H1 (cell line): ENCODE data around the gene PLPP2. TPM values are rescaled to one million over a fixed set of nuclear protein-coding genes. Genes with fewer than 3 reads are reported as not detected.

Experiments used
- CTCF ChIA-PET: fragments of 300-600 bp; sonication (Branson Sonifier 250); formaldehyde crosslinking; loops from one replicate; lab custom pipeline; 2021; ENCODE audit not compliant: partially characterized antibody; lab: Charles Lee
- POLR2A ChIA-PET: fragments of 300-600 bp; sonication (Branson Sonifier 250); formaldehyde crosslinking; loops from one replicate; lab custom pipeline; 2021; ENCODE audit warnings: inconsistent platforms; ENCODE audit not compliant: partially characterized antibody; lab: Charles Lee
- DNase-seq, 2 experiments: peaks; one replicate each; pipeline versions ENCODE4 v3.0.0 to v3.0.0-alpha.2; 2010 to 2022; ENCODE audit warnings: low spot score in 2 of 2, low read depth in 1 of 2, mixed read lengths in 1 of 2
- FAIRE-seq: peaks from 2 replicates; lab custom pipeline; 2011; peaks lifted over from hg19 to GRCh38; lab: Jason Lieb, UNC
- H2AFZ ChIP-seq: 2 replicates; pipeline ENCODE4 v1.8.1; 2012; ENCODE audit warnings: low read length, inconsistent platforms
- H2AK5ac ChIP-seq: 2 replicates; pipeline ENCODE4 v1.6.1; 2013; ENCODE audit warnings: low read depth, low read length
- H2BK120ac ChIP-seq: replicated peaks from 2 replicates; pipeline ENCODE3; 2013; ENCODE audit warnings: low read depth, low read length, inconsistent platforms
- H2BK12ac ChIP-seq: 2 replicates; pipeline ENCODE4 v1.6.1; 2013; ENCODE audit warnings: low read depth, low read length
- H2BK15ac ChIP-seq: 2 replicates; pipeline ENCODE4 v1.6.1; 2013; ENCODE audit warnings: low read length
- H2BK20ac ChIP-seq: 2 replicates; pipeline ENCODE4 v1.6.1; 2013; ENCODE audit warnings: low read length
- H2BK5ac ChIP-seq: 2 replicates; pipeline ENCODE4 v1.6.1; 2013; ENCODE audit warnings: low read depth, low read length
- H3K14ac ChIP-seq: 2 replicates; pipeline ENCODE4 v1.6.1; 2013; ENCODE audit warnings: inconsistent platforms; ENCODE audit not compliant: insufficient read length
- H3K18ac ChIP-seq: 2 replicates; pipeline ENCODE4 v1.6.1; 2013; ENCODE audit warnings: low read length; ENCODE audit errors: extremely low read depth
- H3K23ac ChIP-seq: 2 replicates; pipeline ENCODE4 v1.6.1; 2013; ENCODE audit warnings: inconsistent platforms; ENCODE audit not compliant: insufficient read length
- H3K23me2 ChIP-seq: 2 replicates; pipeline ENCODE4 v1.6.1; 2013; ENCODE audit warnings: low read depth, low read length
- H3K27ac ChIP-seq: 2 replicates; pipeline ENCODE4 v1.6.1; 2011; ENCODE audit warnings: low read depth, low read length, inconsistent platforms
- H3K27me3 ChIP-seq, 4 experiments: replicated peaks in 1 of 4; 1 replicate in 1 of 4; 2 replicates in 3 of 4; pipeline versions ENCODE4 v1.6.1 to v1.8.1; 2011 to 2013; ENCODE audit warnings: low read length in 3 of 4, mild to moderate bottlenecking in 3 of 4, inconsistent platforms in 2 of 4, mixed read lengths in 2 of 4, moderate library complexity in 1 of 4; ENCODE audit not compliant: control insufficient read depth in 3 of 4, insufficient read depth in 3 of 4; ENCODE audit errors: extremely low read depth in 1 of 4
- H3K36me3 ChIP-seq, 4 experiments: 2 replicates each; pipeline versions ENCODE4 v1.6.1 to v1.8.1; 2011 to 2013; ENCODE audit warnings: mild to moderate bottlenecking in 4 of 4, low read length in 3 of 4, moderate library complexity in 2 of 4, control low read depth in 1 of 4, inconsistent platforms in 1 of 4; ENCODE audit not compliant: insufficient read depth in 4 of 4, control insufficient read depth in 2 of 4
- H3K4ac ChIP-seq: replicated peaks from 2 replicates; pipeline ENCODE3; 2013; ENCODE audit warnings: low read length, low read depth, mixed read lengths, inconsistent platforms; ENCODE audit not compliant: insufficient read length
- H3K4me1 ChIP-seq, 4 experiments: replicated peaks in 1 of 4; 1 replicate in 1 of 4; 2 replicates in 3 of 4; pipeline versions ENCODE4 v1.6.1 to v1.8.1; 2011 to 2013; ENCODE audit warnings: low read length in 3 of 4, inconsistent platforms in 2 of 4, mixed read lengths in 1 of 4; ENCODE audit not compliant: insufficient read depth in 4 of 4, control insufficient read depth in 3 of 4
- H3K4me2 ChIP-seq, 2 experiments: 2 replicates each; pipeline versions ENCODE4 v1.6.1 to v1.8.1; 2011 to 2013; ENCODE audit warnings: low read depth in 2 of 2, low read length in 2 of 2, control low read depth in 1 of 2, inconsistent platforms in 1 of 2, mild to moderate bottlenecking in 1 of 2; ENCODE audit not compliant: insufficient read depth in 1 of 2
- H3K4me3 ChIP-seq, 4 experiments: fragments of 200-600, 300-600 bp in 1 of 4; sonication (generic), shearing (Covaris generic), sonication (Bioruptor Twin) in 1 of 4; 2 replicates each; pipeline versions ENCODE4 v1.5.1 to v1.8.1; 2011 to 2016; ENCODE audit warnings: low read length in 4 of 4, low read depth in 3 of 4, control low read depth in 2 of 4, inconsistent platforms in 2 of 4, mild to moderate bottlenecking in 2 of 4, mixed read lengths in 1 of 4, moderate library complexity in 1 of 4; ENCODE audit not compliant: insufficient read depth in 2 of 4; ENCODE audit errors: extremely low read depth in 1 of 4
- H3K56ac ChIP-seq: replicated peaks from 2 replicates; pipeline ENCODE3; 2013; ENCODE audit warnings: low read depth, mild to moderate bottlenecking, mixed read lengths, low read length, inconsistent platforms; ENCODE audit not compliant: insufficient read length
- H3K79me1 ChIP-seq: 2 replicates; pipeline ENCODE4 v1.6.1; 2013; ENCODE audit warnings: low read depth, low read length, control low read depth
- H3K79me2 ChIP-seq, 2 experiments: 2 replicates each; pipeline versions ENCODE4 v1.6.1 to v1.8.1; 2012 to 2013; ENCODE audit warnings: low read length in 2 of 2, mild to moderate bottlenecking in 2 of 2, inconsistent platforms in 1 of 2; ENCODE audit not compliant: insufficient read depth in 2 of 2, control insufficient read depth in 1 of 2
- H3K9ac ChIP-seq, 4 experiments: replicated peaks in 1 of 4; 1 replicate in 1 of 4; 2 replicates in 3 of 4; pipeline versions ENCODE4 v1.6.1 to v1.8.1; 2011 to 2013; ENCODE audit warnings: low read depth in 3 of 4, low read length in 3 of 4, control low read depth in 2 of 4, mild to moderate bottlenecking in 2 of 4, moderate library complexity in 2 of 4, inconsistent platforms in 1 of 4; ENCODE audit errors: extremely low read depth in 1 of 4
- H3K9me3 ChIP-seq, 2 experiments: 2 replicates each; pipeline versions ENCODE4 v1.6.1 to v1.8.1; 2012 to 2013; ENCODE audit warnings: mild to moderate bottlenecking in 2 of 2, moderate library complexity in 2 of 2, control low read depth in 1 of 2, inconsistent platforms in 1 of 2, low read depth in 1 of 2, low read length in 1 of 2, mixed read lengths in 1 of 2; ENCODE audit not compliant: insufficient read depth in 2 of 2
- H4K20me1 ChIP-seq, 2 experiments: replicated peaks in 1 of 2; 2 replicates each; pipeline versions ENCODE3 to v1.8.1; 2011 to 2013; ENCODE audit warnings: inconsistent platforms in 2 of 2, low read length in 2 of 2, mild to moderate bottlenecking in 1 of 2; ENCODE audit not compliant: insufficient read depth in 2 of 2, control insufficient read depth in 1 of 2
- H4K5ac ChIP-seq: 2 replicates; pipeline ENCODE4 v1.6.1; 2013; ENCODE audit warnings: low read length, low read depth, mixed read lengths, inconsistent platforms; ENCODE audit not compliant: insufficient read length
- H4K8ac ChIP-seq: 2 replicates; pipeline ENCODE4 v1.8.0; 2013; ENCODE audit warnings: mild to moderate bottlenecking, moderate library complexity, low read length, inconsistent platforms; ENCODE audit not compliant: insufficient read depth; ENCODE audit errors: extremely low read depth
- H4K91ac ChIP-seq: replicated peaks from 2 replicates; pipeline ENCODE3; 2013; ENCODE audit warnings: low read length, mixed read lengths, inconsistent platforms; ENCODE audit not compliant: insufficient read length
- NANOG ChIP-seq: IDR thresholded peaks from 2 replicates; pipeline ENCODE4 v1.6.1; 2011; ENCODE audit warnings: low read length, low read depth, mild to moderate bottlenecking, inconsistent platforms; ENCODE audit not compliant: insufficient read depth, poor library complexity, severe bottlenecking
- POLR2A ChIP-seq, 2 experiments: IDR thresholded peaks; 1 replicate in 1 of 2; 2 replicates in 1 of 2; pipeline ENCODE4 v1.6.1; 2011; ENCODE audit warnings: low read depth in 2 of 2, low read length in 2 of 2, mild to moderate bottlenecking in 2 of 2; ENCODE audit errors: control extremely low read depth in 1 of 2
- WGBS, 2 experiments: shearing (Covaris generic) in 1 of 2; methylation state at CpG; one replicate each; pipeline versions ENCODE4 v1.1.6 to v1.1.7; 2013 to 2015; ENCODE audit warnings: low lambda C conversion rate in 2 of 2, mixed read lengths in 2 of 2, inconsistent platforms in 1 of 2, low coverage in 1 of 2, missing lambda C conversion rate in 1 of 2; ENCODE audit not compliant: insufficient replicate concordance in 2 of 2, insufficient coverage in 1 of 2, insufficient read length in 1 of 2; ENCODE audit errors: extremely low coverage in 1 of 2, missing lambda C conversion rate in 1 of 2; 5-methylcytosine and 5-hydroxymethylcytosine counted together
- polyA plus RNA-seq, 7 experiments: library from polyadenylated mRNA; depleted of rRNA in 3 of 7; stranded (reverse) in 5 of 7; unstranded in 2 of 7; fragments of >200 nt in 5 of 7; fragments of 200-250 nt in 2 of 7; gene quantifications; 1 replicate in 5 of 7; 2 replicates in 1 of 7; 4 replicates in 1 of 7; pipeline versions ENCODE4 v1.2.1 to v1.2.3, GENCODE V29; 2011 to 2013; ENCODE audit warnings: missing spikeins in 2 of 7, mixed read lengths in 2 of 7
- total RNA-seq: library from RNA; stranded (reverse); fragmentation: NEBNext Ultra II Directional; extraction: Animal tissue kit (Norgen Biotek cat#: 25700); gene quantifications from 2 replicates; pipeline ENCODE4 v1.2.1, GENCODE V29; 2021

Gene PLPP2
- total and polyA plus RNA-seq, 2 of the 8 experiments (the other 6 are each of a cell fraction or from before 2014, with no cell fraction given) = 101 to 195 TPM

GRCh38 chr19:279656-280055, 11.5 kb downstream of the PLPP2 start:
- Histone ChIP-seq H3K27ac (no peak overlapping the region), H2AK5ac (0 out of 2 replicates have a peak overlapping the region, but pooled peaks have one; percentile 56), H3K27me3 (no peaks in the 10 kb centered on the region), H3K79me1 (no peaks in the 10 kb centered on the region), H2BK120ac (no peak overlapping the region), H2BK5ac (peak overlapping the region; percentile 26; the same call in 1 of the 2 replicates), H3K79me2 (no peaks in the 10 kb centered on the region), H4K5ac (no peak overlapping the region), H3K4me1 (peaks cover 0 to 9% (median 3%) of the 10 kb centered on the region in 4 experiments; a peak in 4 of 7 replicates), H3K4me3 (no peak overlapping the region), H2AFZ (no peak overlapping the region), H2BK12ac (no peak overlapping the region), H4K20me1 (peaks cover 0 to 9% of the 10 kb centered on the region in 2 experiments), H2BK15ac (no peak overlapping the region), H3K14ac (no peak overlapping the region), H2BK20ac (no peak overlapping the region), H4K8ac (no peak overlapping the region), H3K56ac (no peak overlapping the region), H3K23ac (no peak overlapping the region), H4K91ac (no peak overlapping the region), H3K36me3 (peaks cover 4 to 35% (median 11%) of the 10 kb centered on the region in 4 experiments; a peak in 6 of 8 replicates), H3K4ac (no peak overlapping the region), H3K9me3 (no peaks in the 10 kb centered on the region), H3K9ac (no peak overlapping the region), H3K23me2 (no peaks in the 10 kb centered on the region), H3K4me2 (no peak overlapping the region), H3K18ac (no peak overlapping the region)
- FAIRE-seq (no peak), DNase-seq (no peak)
- 0 out of 3 replicates have a peak, but pooled peaks of 1 of the 2 experiments have one; percentile 33 for TF ChIP-seq POLR2A (IDR thresholded peaks at IDR 0.05; ENCODE audit: control extremely low read depth in 1 of 2, low read depth in 2 of 2, low read length in 2 of 2)
- no peak for TF ChIP-seq NANOG
- 94% methylated on average over 10 of the region's 10 CpGs; no CpG with 5 or more reads in 1 of the 2 experiments for WGBS, 2 experiments
- CTCF ChIA-PET = interaction anchor here (0.6 to 1.6 kb wide), 4 partner anchors 10 to 39 kb away, joined by 4 to 8 read pairs (median 4); no protein-coding TSS in a partner anchor
- POLR2A ChIA-PET = interaction anchor here (0.8 to 9.9 kb wide), 5 partner anchors 8 to 17 kb away, joined by 3 to 88 read pairs (median 5); no protein-coding TSS in a partner anchor
